HFF-Myc (cell line): ENCODE results near the gene RACGAP1.

Source experiments
- DNase-seq: peaks from one replicate; pipeline ENCODE4 v3.0.0-alpha.2; 2011; ENCODE audit warnings: low read depth; ENCODE audit errors: extremely low read depth
- H3K4me3 ChIP-seq: replicated peaks from 2 replicates; pipeline ENCODE4 v1.5.1; 2011; ENCODE audit warnings: low read depth, mild to moderate bottlenecking, control low read depth, low read length
- CTCF ChIP-seq: IDR thresholded peaks from 2 replicates; pipeline ENCODE4 v1.5.1; 2012; ENCODE audit warnings: mild to moderate bottlenecking, low read depth, low read length, control low read depth; ENCODE audit errors: missing control alignments

The RACGAP1 gene

GRCh38 chr12:49956663-49957569 lies 68.4 kb downstream of the RACGAP1 start:
- no peak for TF ChIP-seq CTCF
- no peak for DNase-seq
- H3K4me3 ChIP-seq = no peak overlapping the region

- no peak overlapping the region for H3K4me3 ChIP-seq
- DNase-seq = no peak
- no peak for TF ChIP-seq CTCF
These were observed 69.2 kb downstream of the RACGAP1 start for GRCh38 chr12:49955899-49956662.

- H3K4me3 ChIP-seq = no peak overlapping the region
- DNase-seq = no peak
- no peak for TF ChIP-seq CTCF
These were observed 70.1 kb downstream of the RACGAP1 start for GRCh38 chr12:49954863-49955830.

GRCh38 chr12:49953961-49954846 lies 71.1 kb downstream of the RACGAP1 start:
- DNase-seq = no peak
- H3K4me3 ChIP-seq = no peak overlapping the region
- TF ChIP-seq CTCF = no peak

GRCh38 chr12:49953151-49953550 lies 72.1 kb downstream of the RACGAP1 start:
- no peak overlapping the region for H3K4me3 ChIP-seq
- no peak for TF ChIP-seq CTCF
- DNase-seq = no peak
